HG02840 (cell line): ENCODE measurements around the gene ARPC1B.
"Not testable (repeated sequence)": the region's sequence is repeated elsewhere in the genome, so short reads cannot be mapped to it uniquely, and the experiment has no call there.

Experiments used
- ATAC-seq: cut with Tn5 transposase; IDR thresholded peaks from one replicate; pipeline ENCODE4 v1.9.1; 2021; ENCODE audit warnings: mild to moderate bottlenecking, moderate library complexity, moderate number of reproducible peaks; ENCODE audit not compliant: unreplicated experiment, low FRiP score

The ARPC1B gene

DNA sequence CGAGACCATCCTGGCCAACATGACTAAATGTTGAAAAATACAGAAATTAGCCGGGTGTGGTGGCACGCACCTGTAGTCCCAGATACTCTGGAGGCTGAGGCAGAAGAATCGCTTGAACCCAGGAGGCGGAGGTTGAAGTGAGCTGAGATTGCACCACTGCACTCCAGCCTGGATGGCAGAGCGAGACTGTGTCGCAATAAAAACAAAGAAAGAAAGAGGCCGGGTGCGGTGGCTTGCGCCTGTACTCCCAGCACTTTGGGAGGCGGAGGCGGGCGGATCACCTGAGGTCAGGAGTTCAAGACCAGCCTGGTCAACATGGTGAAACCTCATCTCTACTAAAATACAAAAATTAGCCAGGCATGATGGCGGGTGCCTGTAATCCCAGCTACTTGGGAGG, 12.7 kb downstream of the ARPC1B start:
- not testable (repeated sequence) for ATAC-seq

DNA sequence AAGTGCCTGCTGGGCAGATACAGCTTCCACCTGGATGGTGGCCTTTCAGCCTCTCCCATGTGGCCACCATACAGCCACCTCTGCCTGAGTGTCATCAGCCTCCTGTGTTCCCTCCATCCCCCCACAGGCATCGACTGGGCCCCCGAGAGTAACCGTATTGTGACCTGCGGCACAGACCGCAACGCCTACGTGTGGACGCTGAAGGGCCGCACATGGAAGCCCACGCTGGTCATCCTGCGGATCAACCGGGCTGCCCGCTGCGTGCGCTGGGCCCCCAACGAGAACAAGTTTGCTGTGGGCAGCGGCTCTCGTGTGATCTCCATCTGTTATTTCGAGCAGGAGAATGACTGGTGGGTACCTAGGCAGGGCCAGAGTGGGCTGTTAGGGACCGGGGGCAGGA, 13.4 kb downstream of the ARPC1B start:
- ATAC-seq: no peak

DNA sequence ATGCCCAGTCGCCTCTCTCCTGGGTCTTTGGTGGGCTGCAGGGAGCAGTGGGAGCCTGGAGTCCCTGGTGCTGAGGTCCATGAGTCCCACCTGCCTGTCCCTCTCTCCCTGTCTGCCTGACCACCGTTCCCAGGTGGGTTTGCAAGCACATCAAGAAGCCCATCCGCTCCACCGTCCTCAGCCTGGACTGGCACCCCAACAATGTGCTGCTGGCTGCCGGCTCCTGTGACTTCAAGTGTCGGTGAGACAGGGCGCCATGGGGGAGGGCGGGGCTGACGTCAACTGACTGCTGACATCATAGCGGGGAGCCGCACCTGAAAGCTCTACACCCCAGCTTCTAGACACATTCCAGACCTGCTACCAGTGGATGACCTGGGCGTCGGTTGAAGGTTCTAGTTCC, 15.2 kb downstream of the ARPC1B start:
- ATAC-seq: no peak

DNA sequence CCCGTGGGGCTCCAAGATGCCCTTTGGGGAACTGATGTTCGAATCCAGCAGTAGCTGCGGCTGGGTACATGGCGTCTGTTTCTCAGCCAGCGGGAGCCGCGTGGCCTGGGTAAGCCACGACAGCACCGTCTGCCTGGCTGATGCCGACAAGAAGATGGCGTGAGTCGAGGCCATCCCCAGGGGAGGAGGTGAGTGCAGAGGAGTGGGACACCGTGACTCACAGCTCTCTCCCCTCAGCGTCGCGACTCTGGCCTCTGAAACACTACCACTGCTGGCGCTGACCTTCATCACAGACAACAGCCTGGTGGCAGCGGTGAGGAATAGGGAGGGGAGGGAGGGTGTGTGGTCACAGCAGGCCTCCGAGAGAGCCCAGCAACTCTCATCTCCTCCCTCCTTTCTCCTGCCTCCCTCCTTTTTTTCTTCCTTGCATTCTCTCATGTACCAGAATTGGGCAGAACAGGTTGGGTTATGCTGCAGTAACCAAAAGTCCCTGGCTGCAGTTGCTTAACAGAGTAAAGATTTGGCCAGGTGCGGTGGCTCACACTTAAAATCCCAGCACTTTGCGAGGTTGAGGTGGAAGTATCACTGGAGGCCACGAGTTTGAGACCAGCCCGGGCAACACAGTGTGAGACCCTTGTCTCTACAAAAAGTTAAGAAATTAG, 16.5 kb downstream of the ARPC1B start:
- ATAC-seq: no peak

DNA sequence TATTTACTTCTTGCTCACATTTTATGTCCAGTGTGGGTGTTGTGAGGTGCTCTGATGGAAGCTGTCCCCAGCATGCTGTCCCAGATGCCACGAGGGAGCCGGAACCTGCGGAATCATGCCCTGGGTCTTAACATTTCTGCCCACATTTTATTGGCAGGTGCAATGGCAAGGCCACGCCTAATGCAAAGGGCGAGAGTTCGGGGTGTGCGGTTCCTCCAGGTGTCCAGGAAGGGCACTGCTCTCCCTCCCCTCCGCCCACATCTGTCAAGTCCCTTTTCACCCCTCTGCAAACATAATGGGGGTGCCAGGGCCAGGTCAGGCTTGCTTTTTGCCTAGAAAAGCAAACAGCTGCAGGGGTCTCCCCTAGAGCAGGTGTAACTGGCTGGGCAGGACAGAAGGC, 17.5 kb downstream of the ARPC1B start:
- ATAC-seq: no peak

DNA sequence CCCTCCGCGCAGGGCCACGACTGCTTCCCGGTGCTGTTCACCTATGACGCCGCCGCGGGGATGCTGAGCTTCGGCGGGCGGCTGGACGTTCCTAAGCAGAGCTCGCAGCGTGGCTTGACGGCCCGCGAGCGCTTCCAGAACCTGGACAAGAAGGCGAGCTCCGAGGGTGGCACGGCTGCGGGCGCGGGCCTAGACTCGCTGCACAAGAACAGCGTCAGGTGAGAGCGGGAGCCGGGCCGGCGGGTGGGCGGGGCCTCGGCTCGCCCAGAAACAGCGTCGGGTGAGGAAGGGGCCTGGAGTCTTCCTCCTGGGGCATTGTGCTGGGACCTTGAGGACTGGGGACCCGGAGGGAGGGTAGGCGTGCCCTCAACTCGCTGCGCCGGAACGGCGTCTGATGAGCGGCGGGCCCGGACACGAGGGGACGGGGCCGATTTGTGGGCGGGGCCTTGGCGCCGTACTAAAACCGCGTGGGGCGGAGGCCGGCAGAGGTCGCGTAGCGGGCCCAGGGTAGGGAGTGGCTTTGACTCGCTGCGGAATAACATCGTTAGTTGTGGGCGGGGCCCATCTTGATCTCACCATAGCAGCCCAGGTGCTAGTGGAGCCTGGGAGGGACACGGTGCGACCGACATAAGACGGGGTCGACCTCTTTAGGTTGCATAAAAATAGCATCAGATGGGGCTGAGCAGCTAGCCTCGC, 18.3 kb downstream of the ARPC1B start:
- no peak for ATAC-seq

DNA sequence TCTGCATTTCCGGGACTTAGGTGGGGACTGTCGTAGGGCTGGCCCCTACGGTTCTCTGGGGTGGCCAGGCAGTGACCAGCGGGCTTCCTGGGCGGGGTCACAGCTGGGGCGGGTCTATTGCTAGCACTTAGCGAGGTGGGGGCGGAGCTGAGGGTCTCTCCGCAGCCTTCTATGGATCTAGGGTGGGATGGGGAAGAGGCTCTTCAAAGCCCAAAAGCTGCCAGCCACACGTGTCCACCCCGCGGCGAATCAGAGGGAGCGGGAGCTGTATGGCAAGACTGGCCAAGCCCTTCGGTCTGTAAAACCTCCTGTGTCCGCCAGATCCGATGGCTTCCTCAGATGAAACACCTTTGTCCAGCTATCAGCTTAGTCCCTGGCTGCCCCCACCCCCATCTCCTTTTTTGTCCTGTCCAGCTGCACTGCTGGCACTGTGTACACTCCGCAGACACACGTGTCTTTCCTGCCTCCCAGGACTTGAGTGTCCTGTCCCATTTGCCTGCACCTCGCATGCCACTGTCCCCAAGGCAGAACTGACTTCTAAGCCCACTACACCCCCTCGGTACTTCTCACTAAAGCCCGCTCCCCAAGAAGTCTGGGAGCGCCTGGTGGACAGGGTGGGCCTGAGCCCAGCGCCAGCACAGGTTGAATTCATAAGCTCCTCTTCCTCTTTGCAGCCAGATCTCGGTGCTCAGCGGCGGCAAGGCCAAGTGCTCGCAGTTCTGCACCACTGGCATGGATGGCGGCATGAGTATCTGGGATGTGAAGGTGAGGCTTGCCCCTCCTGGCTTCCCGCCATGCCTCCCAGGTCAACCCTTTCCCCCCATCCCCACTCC, 19.0 kb downstream of the ARPC1B start:
- no peak for ATAC-seq

DNA sequence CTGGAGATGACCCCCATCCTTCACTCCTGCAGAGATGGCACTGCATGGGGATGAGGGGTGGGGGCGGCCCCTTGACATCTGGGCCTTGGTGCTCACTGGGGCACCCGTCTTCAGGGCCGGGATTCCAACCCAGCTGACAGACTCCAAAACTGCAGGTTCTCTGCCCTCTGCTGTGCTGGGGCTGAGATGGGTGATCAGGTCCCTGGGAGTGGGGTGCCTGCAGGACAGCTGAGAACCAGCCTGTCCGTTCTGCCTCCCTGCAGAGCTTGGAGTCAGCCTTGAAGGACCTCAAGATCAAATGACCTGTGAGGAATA, 19.6 kb downstream of the ARPC1B start:
- no peak for ATAC-seq

DNA sequence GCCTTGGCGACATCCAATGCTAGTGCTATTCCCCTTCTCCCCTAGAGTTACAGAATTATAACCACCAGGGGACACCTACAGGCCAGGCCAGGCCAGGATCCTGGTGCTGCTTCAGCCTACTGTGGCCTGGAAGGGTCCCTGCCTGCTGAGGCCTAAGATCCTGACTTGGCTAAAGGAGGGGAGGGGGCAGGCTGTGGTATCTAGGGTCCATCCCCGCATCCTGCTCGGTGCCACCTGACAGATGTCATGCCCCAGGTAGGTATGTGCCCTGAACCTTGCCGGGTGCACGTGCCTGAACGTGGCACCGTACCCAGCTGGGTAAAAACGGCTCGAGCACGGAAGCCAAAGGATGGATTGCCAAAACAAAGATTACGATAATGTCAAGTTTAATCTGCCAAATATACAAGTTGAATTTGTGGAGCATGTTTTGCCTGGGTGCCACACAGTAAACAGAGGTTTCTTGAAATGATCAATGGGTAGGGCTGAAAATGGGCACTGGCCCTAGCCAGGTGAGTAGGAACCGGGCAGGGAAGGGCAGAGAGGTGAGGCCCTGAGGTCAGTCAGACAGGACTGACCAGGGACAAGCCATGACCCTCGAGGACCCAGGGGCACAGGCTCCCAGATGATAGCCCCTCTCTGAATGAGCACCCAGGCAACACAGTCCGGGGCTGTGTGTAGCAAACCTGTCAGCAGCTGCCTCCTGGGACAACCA, 21.2 kb downstream of the ARPC1B start:
- ATAC-seq: no peak

DNA sequence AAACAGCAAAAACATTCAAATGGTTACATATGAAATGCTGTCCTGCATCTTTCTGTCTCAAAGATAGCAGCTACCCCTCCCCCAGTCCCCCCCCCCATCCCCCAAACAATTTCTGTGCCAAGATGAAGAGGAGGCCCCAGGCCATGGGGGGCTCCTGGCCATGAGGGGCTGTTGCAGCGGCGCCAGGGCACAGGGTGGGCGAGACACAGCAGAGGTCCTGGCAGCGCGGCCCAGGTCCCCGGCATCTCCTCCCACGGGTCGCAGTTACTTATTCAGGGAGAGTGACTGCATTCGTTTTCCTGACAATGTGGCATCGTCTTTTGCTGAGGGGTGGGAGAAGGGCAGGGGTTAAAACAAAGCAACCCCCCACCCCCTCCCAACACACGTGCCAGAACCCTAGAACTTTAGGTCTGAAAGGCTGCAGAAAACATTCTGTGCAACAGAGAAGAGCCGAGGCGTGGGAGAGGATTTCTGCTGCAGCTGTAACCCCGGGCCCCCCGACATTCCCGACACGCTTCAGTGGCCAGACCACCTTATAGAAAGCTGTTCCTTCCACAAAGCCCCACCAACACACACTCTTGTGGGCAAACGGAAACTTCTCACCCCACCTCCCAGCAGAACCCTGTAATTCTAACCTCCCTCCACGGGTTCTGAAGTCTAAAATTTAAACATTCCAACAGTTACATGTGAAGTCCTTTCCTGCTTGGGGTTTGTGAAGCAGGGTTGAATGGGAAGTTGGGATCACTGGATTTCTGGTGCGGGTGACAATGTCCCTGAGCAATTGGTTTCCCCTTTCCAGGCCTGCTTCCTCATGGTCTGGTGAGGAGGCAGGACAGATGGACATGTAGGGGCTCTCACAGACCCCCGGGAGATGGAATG, 22.1 kb downstream of the ARPC1B start:
- ATAC-seq: no peak

DNA sequence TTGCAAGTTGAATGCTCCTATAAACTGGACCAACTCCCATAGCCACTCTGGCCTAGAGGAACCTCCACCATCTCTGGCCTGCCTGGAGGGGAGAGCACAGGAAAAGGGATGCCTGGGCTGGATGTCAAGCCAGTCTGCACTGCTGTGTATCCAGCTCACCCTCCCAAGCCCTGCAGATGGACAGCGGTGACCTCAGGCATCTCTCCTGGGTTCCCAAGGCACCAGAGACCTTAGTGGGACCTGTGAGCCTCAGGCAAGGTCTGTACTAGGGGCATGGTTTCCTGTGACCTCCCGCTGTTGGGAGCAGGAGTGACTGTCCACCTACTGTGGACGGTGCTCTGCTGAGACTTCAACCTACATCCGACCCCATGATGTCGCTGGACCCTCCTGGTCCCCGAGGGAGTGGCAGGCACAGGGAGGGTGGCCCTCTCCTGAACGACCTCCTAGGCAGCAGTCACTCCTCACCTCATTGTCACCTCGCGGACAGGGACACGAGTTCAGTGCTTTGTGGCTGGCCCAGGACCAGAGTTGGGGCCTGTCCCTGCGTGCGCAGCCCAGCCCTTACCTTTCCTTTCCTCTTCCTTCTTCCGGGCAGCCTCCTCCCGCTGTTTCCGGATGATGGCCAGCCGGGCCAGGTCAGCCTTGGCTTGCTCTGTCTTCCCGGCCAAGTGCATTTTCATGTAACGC, 22.9 kb downstream of the ARPC1B start:
- no peak for ATAC-seq

DNA sequence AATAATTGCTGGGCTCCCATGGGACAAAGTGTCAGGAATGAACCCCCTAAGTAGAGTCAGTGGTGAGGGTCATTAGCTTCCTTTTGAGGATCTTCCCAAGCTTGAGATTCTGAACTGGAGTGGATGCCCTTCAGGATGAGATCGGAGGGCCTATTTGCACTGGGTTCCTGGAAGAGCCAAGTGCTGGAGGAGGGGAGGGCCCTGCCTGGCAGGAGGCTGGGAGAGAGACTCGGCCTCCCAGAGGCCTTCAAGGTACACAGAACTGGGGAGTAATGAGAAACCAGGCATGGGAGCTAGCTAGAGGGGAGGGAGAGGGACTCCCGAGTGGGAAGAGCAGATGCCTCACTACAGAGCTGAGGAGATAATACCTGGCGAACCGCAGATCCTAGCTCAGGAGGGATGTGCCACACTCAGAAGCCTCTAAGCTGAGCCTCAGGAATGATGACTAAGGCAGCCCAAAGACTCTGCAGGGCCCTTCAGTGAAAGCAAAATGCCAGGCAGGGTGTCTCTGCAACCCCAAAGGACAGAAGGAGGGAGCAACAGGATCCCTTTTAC, 24.4 kb downstream of the ARPC1B start:
- ATAC-seq: no peak

DNA sequence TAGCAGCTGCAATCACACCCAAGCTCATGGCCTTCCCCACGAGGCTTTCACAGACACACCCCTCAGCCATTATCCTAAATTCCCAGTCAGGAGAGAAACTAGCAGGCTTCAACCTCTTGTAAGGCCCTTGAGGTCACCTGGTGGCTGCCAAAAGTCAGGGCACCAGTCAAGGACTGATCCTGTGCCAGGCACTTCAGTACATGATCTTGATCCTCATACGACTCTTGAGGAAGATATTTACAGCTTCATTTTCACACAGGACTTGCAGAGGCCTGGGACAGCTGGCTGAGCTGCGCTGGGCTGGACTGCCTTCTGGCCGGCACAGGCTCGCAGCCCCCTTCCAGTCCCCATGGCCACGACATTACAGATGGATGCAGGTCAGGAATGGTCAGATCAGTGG, 25.1 kb downstream of the ARPC1B start:
- no peak for ATAC-seq

DNA sequence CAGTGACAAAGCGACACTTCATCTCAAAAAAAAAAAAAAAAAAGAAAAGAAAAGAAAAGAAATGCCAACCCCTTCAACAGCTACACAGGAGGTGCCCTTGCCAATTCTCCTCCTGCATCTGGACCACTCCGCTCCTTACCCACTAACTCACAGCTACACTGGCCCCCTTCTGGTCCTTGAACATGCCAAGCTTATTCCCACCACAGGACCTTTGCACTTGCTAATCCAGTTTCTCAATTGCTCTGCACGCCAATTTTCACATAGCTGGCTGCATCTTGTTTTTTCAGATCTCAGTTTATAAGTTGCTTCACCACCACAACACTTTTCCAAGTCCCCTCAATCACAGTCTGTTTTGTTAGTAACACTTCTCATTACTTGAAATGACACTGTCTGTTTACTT, 28.3 kb downstream of the ARPC1B start:
- no peak for ATAC-seq

DNA sequence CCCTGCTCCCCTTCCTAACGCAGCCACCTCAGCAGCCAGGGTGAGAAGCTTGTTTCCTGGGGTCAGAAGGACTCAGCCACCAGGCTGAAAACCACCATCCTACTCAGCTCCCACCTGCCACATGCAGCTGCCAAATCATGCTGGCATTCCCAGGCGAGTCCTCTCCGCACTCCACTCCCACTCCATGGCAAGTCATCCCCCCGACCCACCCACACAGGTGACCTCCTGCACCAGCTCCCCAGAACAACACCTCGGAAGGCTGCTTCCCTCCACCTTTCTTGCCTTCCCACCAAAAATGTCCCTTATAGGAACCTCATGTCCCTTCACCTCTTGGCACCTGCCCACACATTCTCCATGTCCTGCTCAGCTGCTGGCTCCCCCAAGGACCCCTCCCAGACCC, 29.2 kb downstream of the ARPC1B start:
- ATAC-seq: no peak

DNA sequence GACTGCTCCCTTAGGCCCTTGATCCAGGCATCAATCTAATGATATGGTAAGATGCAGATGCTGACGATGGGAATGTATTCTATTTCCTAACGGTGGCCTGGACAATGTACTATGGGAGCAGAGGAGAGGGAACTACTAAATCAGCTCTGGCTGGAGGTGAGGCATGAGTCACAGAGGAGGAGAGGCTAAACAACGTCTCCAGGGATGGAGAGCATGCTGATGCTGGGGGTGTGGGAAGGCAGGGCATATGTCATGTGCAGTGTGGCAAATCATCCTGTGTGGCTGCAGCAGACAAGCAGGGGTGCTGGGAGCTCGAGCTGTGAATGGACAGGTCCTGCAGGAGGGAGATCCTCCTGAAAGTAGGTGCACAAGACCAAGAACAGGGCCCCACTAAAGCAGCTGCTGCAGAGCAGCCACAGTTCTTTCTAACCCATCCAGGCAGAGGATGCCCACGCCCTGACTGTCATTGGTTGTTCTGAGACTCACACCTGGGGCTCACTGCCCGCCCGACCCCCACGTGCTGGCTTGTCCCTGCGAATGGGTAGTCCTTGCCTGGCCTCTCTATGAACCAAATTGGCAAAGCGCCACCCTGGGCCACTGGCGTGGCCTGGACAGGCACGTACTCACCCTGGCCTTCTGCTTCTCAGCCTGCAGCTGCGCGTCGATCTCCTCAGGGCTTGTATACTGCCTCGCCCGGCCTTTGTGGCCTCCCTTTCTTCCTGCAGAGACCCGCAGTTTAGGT, 29.9 kb downstream of the ARPC1B start:
- ATAC-seq: no peak

DNA sequence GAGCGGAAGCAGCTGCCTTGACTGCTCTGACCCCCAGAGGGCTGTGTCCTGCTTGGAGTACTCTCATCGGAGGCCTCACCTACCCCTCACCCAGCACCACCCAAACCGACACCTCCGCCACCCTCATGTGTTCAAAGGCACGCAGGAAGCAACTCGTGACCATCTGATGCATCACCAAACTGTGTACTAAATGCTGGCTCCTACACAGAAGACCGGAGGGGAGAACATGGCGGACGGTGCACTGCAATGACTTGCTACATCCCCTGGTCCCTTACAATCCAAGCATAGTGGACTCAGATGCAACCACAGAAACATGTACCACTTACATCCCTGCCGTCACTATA, 30.4 kb downstream of the ARPC1B start:
- no peak for ATAC-seq

DNA sequence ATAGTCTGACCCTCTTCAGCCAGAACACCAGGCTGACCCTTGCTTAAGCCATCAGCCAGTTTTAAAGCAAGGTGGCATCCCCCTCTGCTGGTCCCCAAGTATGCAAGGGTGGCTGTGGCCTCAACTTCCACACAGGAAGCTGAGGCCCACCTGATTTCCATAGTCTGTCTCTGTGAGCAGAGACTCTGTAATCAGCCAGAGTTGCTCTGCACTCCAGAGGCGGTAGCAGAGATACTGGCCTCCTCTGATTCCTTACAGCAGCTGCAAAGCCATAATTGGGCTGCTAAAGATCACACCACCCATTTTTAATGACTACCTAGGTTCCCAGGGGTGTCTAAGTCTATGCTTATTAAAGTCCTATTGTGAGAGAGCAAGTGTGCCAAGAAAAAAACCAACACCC, 32.0 kb downstream of the ARPC1B start:
- ATAC-seq: no peak

DNA sequence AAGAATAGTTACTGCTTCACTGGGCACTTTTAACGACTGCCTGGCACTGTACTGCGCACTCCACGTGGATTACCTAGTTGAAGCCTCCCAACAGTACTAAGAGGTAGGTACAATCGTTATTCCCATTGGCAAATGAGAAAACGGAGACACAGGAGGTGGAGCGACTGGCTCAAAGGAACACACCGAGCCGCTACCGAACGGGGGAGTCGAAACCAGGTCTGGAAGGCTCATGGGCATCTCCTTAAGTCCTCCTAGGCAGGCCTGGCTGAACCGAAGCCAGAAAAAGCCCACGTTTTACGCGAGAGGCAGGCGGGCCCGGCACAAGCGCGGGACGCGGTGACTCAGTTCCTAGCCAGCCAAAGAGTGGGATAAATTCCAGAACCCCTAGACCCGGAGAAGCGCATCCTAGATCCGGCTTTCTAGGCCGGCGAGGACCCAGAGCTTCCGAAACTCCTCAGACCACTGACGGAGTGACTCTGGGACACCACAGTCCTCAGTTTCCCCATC, 33.4 kb downstream of the ARPC1B start:
- no peak for ATAC-seq
